HG03342 (cell line): ENCODE results near the gene STN1.
"Not testable (repeated sequence)": the region's sequence is repeated elsewhere in the genome, so short reads cannot be mapped to it uniquely, and the experiment has no call there.

Source experiments
- ATAC-seq: cut with Tn5 transposase; IDR thresholded peaks from one replicate; pipeline ENCODE4 v1.9.1; 2021; ENCODE audit warnings: mild to moderate bottlenecking, moderate library complexity; ENCODE audit not compliant: unreplicated experiment

Gene STN1

GRCh38 chr10:103847909-103848468 lies 70.0 kb downstream of the STN1 start:
- no peak for ATAC-seq

GRCh38 chr10:103847346-103847745 lies 70.6 kb downstream of the STN1 start:
- ATAC-seq = no peak

GRCh38 chr10:103845972-103846371 lies 72.0 kb downstream of the STN1 start:
- ATAC-seq = no peak

GRCh38 chr10:103845346-103845745 lies 72.6 kb downstream of the STN1 start:
- not testable (repeated sequence) for ATAC-seq

- no peak for ATAC-seq
Measured at GRCh38 chr10:103843854-103844570, 74.0 kb downstream of the STN1 start.

GRCh38 chr10:103843045-103843444 lies 74.9 kb downstream of the STN1 start:
- ATAC-seq = no peak

- ATAC-seq = no peak
Measured at GRCh38 chr10:103842605-103843004, 75.4 kb downstream of the STN1 start.

GRCh38 chr10:103841519-103841918 lies 76.5 kb downstream of the STN1 start:
- no peak for ATAC-seq

GRCh38 chr10:103840740-103841070 lies 77.3 kb downstream of the STN1 start:
- ATAC-seq = no peak

GRCh38 chr10:103839872-103840739 lies 77.9 kb downstream of the STN1 start:
- ATAC-seq = no peak

- ATAC-seq = no peak
Measured at GRCh38 chr10:103839519-103839871, 78.5 kb downstream of the STN1 start.

- ATAC-seq = no peak
Measured at GRCh38 chr10:103838862-103839518, 79.0 kb downstream of the STN1 start.

- no peak for ATAC-seq
Measured at GRCh38 chr10:103838070-103838395, 80.0 kb downstream of the STN1 start.

- no peak for ATAC-seq
Measured at GRCh38 chr10:103837370-103838069, 80.5 kb downstream of the STN1 start.

GRCh38 chr10:103836861-103837260 lies 81.1 kb downstream of the STN1 start:
- no peak for ATAC-seq

- ATAC-seq = no peak
Measured at GRCh38 chr10:103836273-103836672, 81.7 kb downstream of the STN1 start.

GRCh38 chr10:103835096-103836050 lies 82.6 kb downstream of the STN1 start:
- ATAC-seq = no peak

GRCh38 chr10:103834436-103835095 lies 83.4 kb downstream of the STN1 start:
- ATAC-seq = no peak

- ATAC-seq = no peak
Measured at GRCh38 chr10:103833731-103834365, 84.1 kb downstream of the STN1 start.
